IMR-90 (cell line): ENCODE measurements around the gene SKIC8. TPM values are rescaled to one million over a fixed set of nuclear protein-coding genes. Genes with fewer than 3 reads are reported as not detected.

Experiments used
- ATAC-seq: fragments of 200-7000 bp; cut with Tn5 transposase; 2 replicates; pipeline ENCODE4 v1.9.1; 2020; ENCODE audit warnings: low read depth, mild to moderate bottlenecking, moderate library complexity
- BruUV-seq: library from RNA; stranded (reverse); fragments of 400-500 nt; replicated peaks from 2 replicates; lab custom pipeline; 2021; lab: Mats Ljungman, UMichigan
- CTCF ChIA-PET: fragments of 300-600 bp; formaldehyde crosslinking; extraction: SDS; loops from one replicate; lab custom pipeline; 2021; ENCODE audit warnings: antibody characterized with exemption; lab: Yijun Ruan, JAX
- POLR2A ChIA-PET: fragments of 300-600 bp; sonication (Branson Sonifier 250); formaldehyde crosslinking; loops from one replicate; lab custom pipeline; 2022; ENCODE audit warnings: antibody characterized with exemption; ENCODE audit not compliant: unreplicated experiment; lab: Charles Lee
- DNase-seq: peaks from one replicate; pipeline ENCODE4 v3.0.0; 2013
- H2AFZ ChIP-seq: replicated peaks from 2 replicates; pipeline ENCODE3; 2013; ENCODE audit warnings: low read length, mild to moderate bottlenecking; ENCODE audit not compliant: poor library complexity
- H2AK5ac ChIP-seq: 2 replicates; pipeline ENCODE4 v1.6.1; 2013; ENCODE audit warnings: low read depth, low read length, inconsistent platforms
- H2AK9ac ChIP-seq: replicated peaks from 2 replicates; pipeline ENCODE3; 2013; ENCODE audit warnings: mild to moderate bottlenecking, low read depth, low read length, moderate library complexity; ENCODE audit not compliant: poor library complexity
- H2BK120ac ChIP-seq: 2 replicates; pipeline ENCODE4 v1.6.1; 2013; ENCODE audit warnings: low read depth, low read length, inconsistent platforms
- H2BK15ac ChIP-seq: 3 replicates; pipeline ENCODE4 v1.6.1; 2013; ENCODE audit warnings: low read depth, low read length, inconsistent platforms
- H2BK20ac ChIP-seq: 2 replicates; pipeline ENCODE4 v1.6.1; 2013; ENCODE audit warnings: low read depth, mild to moderate bottlenecking, inconsistent platforms, low read length, moderate library complexity
- H2BK5ac ChIP-seq: 2 replicates; pipeline ENCODE4 v1.6.1; 2013; ENCODE audit warnings: mild to moderate bottlenecking, low read depth, low read length, inconsistent platforms; ENCODE audit not compliant: poor library complexity, severe bottlenecking
- H3K14ac ChIP-seq: replicated peaks from 2 replicates; pipeline ENCODE4 v1.6.1; 2013; ENCODE audit warnings: low read depth, low read length, inconsistent platforms
- H3K18ac ChIP-seq: 2 replicates; pipeline ENCODE4 v1.6.1; 2013; ENCODE audit warnings: low read depth, low read length, control low read depth
- H3K23ac ChIP-seq: 2 replicates; pipeline ENCODE4 v1.6.1; 2013; ENCODE audit warnings: low read depth, low read length, inconsistent platforms
- H3K27ac ChIP-seq: 2 replicates; pipeline ENCODE4 v1.5.1; 2013; ENCODE audit warnings: mild to moderate bottlenecking, control low read depth, low read length; ENCODE audit not compliant: insufficient read depth
- H3K27me3 ChIP-seq: 2 replicates; pipeline ENCODE4 v1.6.1; 2013; ENCODE audit warnings: low read length; ENCODE audit not compliant: control insufficient read depth, insufficient read depth
- H3K36me3 ChIP-seq: 2 replicates; pipeline ENCODE4 v1.6.1; 2013; ENCODE audit warnings: low read length, mixed read lengths; ENCODE audit not compliant: control insufficient read depth, insufficient read depth
- H3K4ac ChIP-seq: 2 replicates; pipeline ENCODE4 v1.6.1; 2013; ENCODE audit warnings: low read depth, low read length, inconsistent platforms
- H3K4me1 ChIP-seq: 2 replicates; pipeline ENCODE4 v1.6.1; 2013; ENCODE audit warnings: low read length, mixed read lengths; ENCODE audit not compliant: control insufficient read depth, insufficient read depth
- H3K4me2 ChIP-seq: 2 replicates; pipeline ENCODE4 v1.6.1; 2013; ENCODE audit warnings: low read depth, mild to moderate bottlenecking, control low read depth, low read length, moderate library complexity
- H3K4me3 ChIP-seq: 2 replicates; pipeline ENCODE4 v1.5.1; 2013; ENCODE audit warnings: low read depth, mild to moderate bottlenecking, control low read depth, low read length, moderate library complexity; ENCODE audit not compliant: insufficient read depth
- H3K56ac ChIP-seq: 2 replicates; pipeline ENCODE4 v1.6.1; 2013; ENCODE audit warnings: low read length, inconsistent platforms; ENCODE audit not compliant: insufficient read depth; ENCODE audit errors: extremely low read depth
- H3K79me1 ChIP-seq, 2 experiments: 2 replicates each; pipeline ENCODE4 v1.6.1; 2013; ENCODE audit warnings: low read length in 2 of 2, inconsistent platforms in 1 of 2, low read depth in 1 of 2
- H3K9ac ChIP-seq: 2 replicates; pipeline ENCODE4 v1.6.1; 2013; ENCODE audit warnings: low read depth, low read length, control low read depth
- H3K9me1 ChIP-seq: 2 replicates; pipeline ENCODE4 v1.6.1; 2013; ENCODE audit warnings: low read length, inconsistent platforms; ENCODE audit not compliant: insufficient read depth
- H3K9me3 ChIP-seq: 2 replicates; pipeline ENCODE4 v1.6.1; 2013; ENCODE audit warnings: low read length; ENCODE audit not compliant: control insufficient read depth, insufficient read depth
- H4K20me1 ChIP-seq: 2 replicates; pipeline ENCODE4 v1.6.1; 2013; ENCODE audit warnings: low read length, inconsistent platforms; ENCODE audit not compliant: insufficient read depth
- H4K5ac ChIP-seq: 2 replicates; pipeline ENCODE4 v1.6.1; 2013; ENCODE audit warnings: mild to moderate bottlenecking, low read depth, low read length, control low read depth
- H4K8ac ChIP-seq, 2 experiments: 2 replicates each; pipeline ENCODE4 v1.6.1; 2013; ENCODE audit warnings: low read depth in 2 of 2, low read length in 2 of 2, control low read depth in 1 of 2, inconsistent platforms in 1 of 2
- H4K91ac ChIP-seq: 2 replicates; pipeline ENCODE4 v1.6.1; 2013; ENCODE audit warnings: low read depth, low read length, inconsistent platforms; ENCODE audit not compliant: insufficient read depth
- BHLHE40 ChIP-seq: fragments of 150-350 bp; IDR thresholded peaks from 2 replicates; pipeline ENCODE4 v1.6.1; 2016; ENCODE audit warnings: mild to moderate bottlenecking, low read depth, low read length
- CEBPB ChIP-seq: IDR thresholded peaks from 2 replicates; pipeline ENCODE4 v1.6.1; 2012; ENCODE audit warnings: low read depth, low read length, improper control_type of control experiment
- CHD1 ChIP-seq: IDR thresholded peaks from 2 replicates; pipeline ENCODE4 v1.6.1; 2012; ENCODE audit warnings: low read depth, low read length, improper control_type of control experiment
- CTCF ChIP-seq: conservative IDR thresholded peaks from 2 replicates; pipeline ENCODE4 v1.5.1; 2012; ENCODE audit warnings: mild to moderate bottlenecking, low read depth, low read length, improper control_type of control experiment
- ELK1 ChIP-seq: fragments of 150-350 bp; IDR thresholded peaks from 2 replicates; pipeline ENCODE4 v1.6.1; 2016; ENCODE audit warnings: low read depth, mild to moderate bottlenecking, low read length, moderate library complexity, borderline replicate concordance
- FOS ChIP-seq: fragments of 150-350 bp; IDR thresholded peaks from 2 replicates; pipeline ENCODE4 v1.6.1; 2016; ENCODE audit warnings: low read depth, low read length
- MAFK ChIP-seq: IDR thresholded peaks from 2 replicates; pipeline ENCODE4 v1.6.1; 2012; ENCODE audit warnings: low read depth, low read length, improper control_type of control experiment
- MAZ ChIP-seq: IDR thresholded peaks from 2 replicates; pipeline ENCODE4 v1.6.1; 2012; ENCODE audit warnings: low read depth, mild to moderate bottlenecking, low read length, improper control_type of control experiment, moderate library complexity, borderline replicate concordance
- MXI1 ChIP-seq: IDR thresholded peaks from 2 replicates; pipeline ENCODE4 v1.6.1; 2012; ENCODE audit warnings: low read depth, mild to moderate bottlenecking, low read length, moderate library complexity, borderline replicate concordance
- NFE2L2 ChIP-seq: fragments of 150-350 bp; IDR thresholded peaks from 2 replicates; pipeline ENCODE4 v1.6.1; 2016; ENCODE audit warnings: low read depth, mild to moderate bottlenecking, low read length
- RAD21 ChIP-seq: IDR thresholded peaks from 2 replicates; pipeline ENCODE4 v1.6.1; 2012; ENCODE audit warnings: low read length, improper control_type of control experiment
- RCOR1 ChIP-seq: IDR thresholded peaks from 2 replicates; pipeline ENCODE4 v1.6.1; 2012; ENCODE audit warnings: mild to moderate bottlenecking, low read length, improper control_type of control experiment; ENCODE audit not compliant: insufficient replicate concordance
- RFX5 ChIP-seq: IDR thresholded peaks from 2 replicates; pipeline ENCODE4 v1.8.0; 2012; ENCODE audit warnings: low read depth, mild to moderate bottlenecking, low read length, moderate library complexity
- SMC3 ChIP-seq: fragments of 150-350 bp; IDR thresholded peaks from 2 replicates; pipeline ENCODE4 v1.6.1; 2016; ENCODE audit warnings: low read depth, mild to moderate bottlenecking, antibody characterized with exemption, low read length, moderate library complexity
- WGBS, 2 experiments: methylation state at CpG; one replicate each; pipeline versions ENCODE4 v1.1.5 to v1.1.7; 2013; ENCODE audit warnings: missing lambda C conversion rate in 2 of 2; ENCODE audit not compliant: insufficient read length in 1 of 2; ENCODE audit errors: extremely low coverage in 2 of 2; 5-methylcytosine and 5-hydroxymethylcytosine counted together
- dilution Hi-C: fragments of 300-500 bp; cut with HindIII; formaldehyde crosslinking; loops from one replicate; pipeline ENCODE4 v1.14.3; 2018; ENCODE audit warnings: low sequenced_read_pairs; ENCODE audit not compliant: unreplicated experiment
- in situ Hi-C: fragments of 300-500 bp; cut with MboI; formaldehyde crosslinking; loops from 3 replicates; pipeline ENCODE4 v1.14.3; 2019; ENCODE audit warnings: low sequenced_read_pairs, inconsistent platforms, mixed read lengths
- intact Hi-C: fragments of 100-400 bp; cut with micrococcal nuclease; formaldehyde crosslinking; loops from 2 replicates; pipeline ENCODE4 v1.10.0; 2022
- polyA plus RNA-seq, 3 experiments: library from polyadenylated mRNA; depleted of rRNA; stranded (reverse); fragments of >200 nt; gene quantifications; 2 replicates each; pipeline ENCODE4 v1.2.3, GENCODE V29; 2012; ENCODE audit warnings: low replicate concordance in 1 of 3
- total RNA-seq: library from RNA; depleted of rRNA; stranded (reverse); fragments of >200 nt; gene quantifications from 2 replicates; pipeline ENCODE4 v1.2.3, GENCODE V29; 2012

SKIC8 gene
- total and polyA plus RNA-seq, 2 of the 4 experiments (the other 2 are of a cell fraction): 72.2 to 124 TPM

GRCh38 chr15:78260489-78260888 lies 38.9 kb downstream of the SKIC8 start:
- intact Hi-C loops: no loop called here
- POLR2A ChIA-PET: no interaction called here
- no peak overlapping the region for H2BK5ac ChIP-seq
- TF ChIP-seq ELK1 (no peak), SMC3 (no peak), CHD1 (no peak), BHLHE40 (no peak), MAZ (no peak), CEBPB (no peak), RFX5 (no peak), NFE2L2 (no peak), RAD21 (no peak), MAFK (no peak), MXI1 (no peak), CTCF (no peak), FOS (no peak), RCOR1 (no peak)
- H3K27me3 ChIP-seq: peaks cover 30% of the 10 kb centered on the region
- no peaks in the 10 kb centered on the region for H3K9me1 ChIP-seq
- no peak overlapping the region for H3K4ac ChIP-seq
- H3K4me2 ChIP-seq: no peak overlapping the region
- no TSS peak for BruUV-seq
- peaks cover 3% of the 10 kb centered on the region for H3K4me1 ChIP-seq
- DNase-seq (no peak), ATAC-seq (no peak)
- peak overlapping the region; percentile 8 for H2AFZ ChIP-seq
- H4K20me1 ChIP-seq: no peaks in the 10 kb centered on the region
- no peak overlapping the region for H3K14ac ChIP-seq
- no peak overlapping the region for H2AK9ac ChIP-seq
- no peak overlapping the region for H4K5ac ChIP-seq
- H4K91ac ChIP-seq: no peak overlapping the region
- H3K4me3 ChIP-seq: no peak overlapping the region
- H3K79me1 ChIP-seq: no peaks in the 10 kb centered on the region
- H3K56ac ChIP-seq: no peak overlapping the region
- no peak overlapping the region for H2AK5ac ChIP-seq
- H3K27ac ChIP-seq: no peak overlapping the region
- H4K8ac ChIP-seq: no peak overlapping the region
- no peak overlapping the region for H2BK120ac ChIP-seq
- WGBS, 2 experiments: no CpG with 5 or more reads among the region's 2 CpGs
- H3K23ac ChIP-seq: no peak overlapping the region; the same call in 1 of the 2 replicates
- no peak overlapping the region for H2BK20ac ChIP-seq
- H3K36me3 ChIP-seq: no peaks in the 10 kb centered on the region
- in situ Hi-C loops: no loop called here
- CTCF ChIA-PET: interaction anchor here (0.7 kb wide), 1 partner anchor 1167 kb away, joined by 4 read pairs; no protein-coding TSS in a partner anchor
- no peak overlapping the region for H2BK15ac ChIP-seq
- no peak overlapping the region for H3K9ac ChIP-seq
- H3K18ac ChIP-seq: no peak overlapping the region
- H3K9me3 ChIP-seq: no peaks in the 10 kb centered on the region
- dilution Hi-C loops: no loop called here
